Hepatic stellate cell (primary cell): ENCODE measurements around the gene CDON.

ENCODE experiments used
- DNase-seq: peaks from one replicate; pipeline ENCODE4 v3.0.0; 2011; ENCODE audit warnings: low spot score

Gene CDON

DNA sequence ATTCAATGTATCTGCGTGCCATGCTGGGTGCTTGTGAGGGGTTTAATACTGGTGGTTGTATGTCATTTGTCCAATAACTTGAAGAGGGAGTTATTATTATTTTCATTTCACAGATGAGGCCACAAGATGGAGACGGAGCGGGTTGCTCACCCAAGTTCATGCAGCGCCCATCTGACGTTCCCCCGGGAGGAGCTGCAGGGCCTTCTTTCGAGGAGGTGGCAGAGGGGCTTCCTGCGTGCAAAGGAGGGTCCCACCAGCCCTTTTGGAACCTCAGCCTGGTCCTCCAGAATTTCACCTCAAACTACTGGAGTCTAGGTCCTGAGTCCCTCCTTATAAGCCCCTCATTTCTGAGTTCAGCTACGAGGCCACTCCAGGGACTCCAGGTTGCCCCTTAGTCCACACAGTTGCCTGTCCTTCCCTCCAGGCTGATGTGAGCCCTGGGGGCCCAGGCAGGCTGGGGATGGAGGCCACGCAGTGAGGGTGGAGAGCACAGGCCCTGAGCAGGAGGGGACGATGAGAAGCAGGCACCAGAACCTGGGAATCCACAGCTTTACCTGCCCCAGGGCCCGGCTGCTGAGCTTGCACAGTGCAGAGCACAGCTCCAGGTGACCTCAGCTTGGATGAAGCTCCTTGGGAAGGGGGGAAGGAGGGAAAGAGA lies 119.8 kb downstream of the CDON start:
- DNase-seq: no peak

DNA sequence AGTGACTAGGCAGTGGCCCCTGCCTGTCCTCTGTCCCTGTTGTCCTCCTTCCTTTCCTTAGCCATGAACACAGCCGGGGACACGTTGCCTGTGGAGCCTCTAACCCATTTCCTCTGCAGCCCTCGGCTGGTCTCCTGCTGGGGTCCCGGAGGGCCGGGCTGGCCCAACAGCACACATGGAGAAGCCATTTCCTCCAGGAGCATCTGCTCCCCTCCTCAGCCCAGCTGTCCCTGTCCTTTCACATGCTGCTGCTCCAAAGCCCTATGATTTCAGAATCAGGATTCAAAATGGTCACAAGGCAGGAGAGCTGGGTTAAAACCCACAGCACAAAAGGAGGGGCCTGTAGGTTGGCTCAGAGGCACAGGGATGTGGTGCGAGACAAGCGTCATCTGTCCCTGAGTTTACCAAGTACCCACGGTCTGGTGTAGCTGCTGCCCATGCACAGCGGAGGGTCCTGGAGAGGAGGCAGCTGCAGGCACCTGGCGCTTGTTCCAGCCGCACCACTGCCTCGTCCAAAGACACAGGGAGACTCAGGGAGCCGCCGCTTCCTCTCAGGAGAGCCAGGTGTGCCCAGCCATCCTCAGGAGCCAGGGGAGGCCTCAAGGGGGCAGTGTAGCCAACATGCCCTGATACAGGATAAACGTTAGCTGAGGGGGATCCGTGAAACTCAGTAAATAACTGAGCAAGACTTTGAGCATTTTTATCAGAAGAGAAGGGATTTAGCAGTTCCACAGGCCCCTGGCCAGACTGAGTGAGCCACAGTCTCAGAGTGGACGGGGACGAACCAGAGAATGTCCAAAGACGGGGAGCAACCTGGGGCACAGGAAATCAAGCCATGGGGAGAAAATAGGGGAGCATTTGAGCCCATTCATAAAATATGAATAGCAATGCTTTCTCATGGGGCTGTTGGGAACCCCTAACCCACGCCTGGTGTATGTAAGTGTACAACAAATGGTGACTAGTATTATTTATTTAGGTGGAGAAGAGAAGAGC lies 120.8 kb downstream of the CDON start:
- DNase-seq: peak; percentile 34

DNA sequence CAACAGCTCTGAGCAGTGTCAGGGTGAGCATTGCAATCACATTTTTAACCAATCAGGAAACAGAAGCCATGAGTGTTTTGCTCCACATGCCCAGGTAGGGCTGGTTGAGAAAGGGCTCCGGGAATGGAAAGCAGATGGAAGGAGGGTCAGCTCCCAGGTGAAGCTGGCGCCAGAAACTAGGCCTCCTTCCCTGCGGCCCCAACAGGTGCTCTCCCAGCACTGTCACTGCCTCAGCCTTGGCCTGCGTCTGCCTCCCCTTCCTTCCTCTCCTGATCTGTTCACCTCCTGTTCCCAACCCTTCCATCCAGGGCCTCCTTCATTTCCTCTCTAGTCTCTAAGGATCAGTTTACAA lies 121.4 kb downstream of the CDON start:
- no peak for DNase-seq

DNA sequence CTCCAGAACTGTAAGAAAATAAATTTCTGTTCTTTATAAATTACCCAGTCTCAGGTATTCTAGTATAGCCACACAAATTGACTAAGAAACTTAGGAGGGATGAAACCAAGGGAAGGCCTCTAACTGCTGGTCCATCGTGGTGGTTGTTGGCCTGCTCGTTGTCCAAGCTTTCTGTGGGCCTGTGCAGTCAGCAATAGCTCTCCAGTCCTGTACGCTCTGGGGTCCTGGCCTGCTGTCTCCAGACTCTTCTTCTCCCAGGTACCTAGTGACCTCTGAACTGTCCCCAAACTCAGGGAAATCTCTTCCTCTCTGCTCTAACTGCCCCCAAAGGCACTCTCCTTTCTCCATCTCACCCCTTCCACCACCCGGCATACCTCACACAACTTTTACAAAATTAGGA lies 122.5 kb downstream of the CDON start:
- DNase-seq: no peak

DNA sequence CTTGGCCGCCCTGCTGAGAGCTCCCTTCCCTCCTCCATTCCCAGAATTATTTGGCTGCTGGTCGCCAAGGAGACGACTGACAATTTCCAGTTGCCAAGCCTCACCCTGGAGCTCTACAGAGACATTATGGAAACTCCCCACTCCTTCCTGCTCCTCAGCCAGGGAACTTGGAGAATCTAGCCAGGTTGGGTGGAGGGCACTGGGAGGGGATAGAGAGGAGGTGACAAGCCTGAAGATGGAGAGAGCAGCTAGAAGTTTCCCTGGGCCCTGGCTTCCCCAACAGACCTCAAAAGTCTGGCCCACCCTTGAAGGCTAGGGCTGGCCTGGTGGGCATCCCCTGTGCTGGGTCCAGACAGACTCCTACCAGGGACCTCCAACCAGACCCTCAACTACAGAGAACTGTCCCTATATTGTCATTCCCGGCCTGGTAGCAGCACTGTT lies 123.6 kb downstream of the CDON start:
- no peak for DNase-seq

DNA sequence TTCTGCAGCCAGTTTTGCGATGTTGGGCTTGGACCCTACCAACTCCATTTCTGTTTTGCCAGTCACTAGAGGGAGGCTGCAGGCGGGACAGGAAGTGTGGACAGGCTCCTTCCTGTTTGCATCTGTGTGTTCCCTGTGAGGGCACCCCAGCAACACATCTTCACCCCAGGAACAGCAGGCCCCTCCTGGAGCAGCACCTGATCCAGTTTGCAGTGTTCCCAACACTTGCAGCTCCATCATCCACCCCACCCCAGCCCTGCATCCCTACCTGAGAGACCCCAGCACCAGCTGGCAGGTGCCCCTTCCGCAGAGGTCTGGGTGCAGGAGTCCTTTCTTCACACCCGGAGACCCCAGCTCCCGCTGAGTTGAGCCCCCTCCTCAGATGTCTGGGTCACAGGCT lies 124.2 kb downstream of the CDON start:
- DNase-seq: no peak

DNA sequence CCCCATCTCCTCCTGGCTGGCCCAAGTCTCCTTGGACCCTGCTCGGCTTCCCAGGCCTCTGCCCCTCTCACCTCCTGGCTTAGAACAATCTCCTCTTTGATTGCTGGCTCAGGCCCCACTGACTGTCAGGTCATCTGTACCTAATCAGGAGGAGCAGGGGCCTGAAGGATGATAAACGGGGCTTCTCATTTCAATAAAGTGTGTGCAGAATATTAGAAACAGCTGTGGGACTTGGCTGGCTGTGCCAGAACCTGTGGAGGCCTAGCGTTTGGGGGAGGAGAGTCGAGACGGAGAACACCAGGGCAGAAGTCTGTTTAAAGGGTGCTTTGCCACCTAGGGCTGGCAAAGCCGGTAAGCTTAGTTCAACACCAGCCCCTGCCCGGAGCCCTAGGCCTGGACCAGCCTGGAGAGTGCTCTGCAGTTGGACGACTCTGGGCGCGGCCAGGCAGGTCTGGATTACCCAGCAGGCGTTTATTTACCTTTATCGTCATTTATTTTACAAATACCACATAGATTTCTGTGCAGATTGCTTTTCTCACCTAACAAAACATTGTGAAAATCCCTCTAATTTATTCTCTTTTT lies 127.0 kb downstream of the CDON start:
- DNase-seq: no peak

DNA sequence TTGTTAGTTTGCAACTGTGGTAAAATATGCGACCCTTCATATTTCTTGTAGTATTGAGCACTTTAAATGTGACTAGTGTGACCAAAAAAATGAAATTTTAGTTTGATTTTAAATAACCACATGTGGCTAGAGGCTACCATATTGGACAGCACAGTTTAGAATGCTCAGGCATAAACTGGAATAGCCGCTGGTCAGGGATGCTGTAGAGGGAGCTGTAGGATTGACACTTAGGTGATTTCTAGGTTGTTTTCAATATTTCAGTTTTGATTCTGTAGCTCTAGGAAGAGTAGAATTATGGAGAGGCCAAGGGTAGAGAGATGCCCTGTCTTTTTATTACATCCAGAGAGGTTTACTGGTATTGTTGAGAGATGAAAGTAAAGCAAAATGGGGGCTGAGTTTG lies 127.6 kb downstream of the CDON start:
- DNase-seq: no peak

DNA sequence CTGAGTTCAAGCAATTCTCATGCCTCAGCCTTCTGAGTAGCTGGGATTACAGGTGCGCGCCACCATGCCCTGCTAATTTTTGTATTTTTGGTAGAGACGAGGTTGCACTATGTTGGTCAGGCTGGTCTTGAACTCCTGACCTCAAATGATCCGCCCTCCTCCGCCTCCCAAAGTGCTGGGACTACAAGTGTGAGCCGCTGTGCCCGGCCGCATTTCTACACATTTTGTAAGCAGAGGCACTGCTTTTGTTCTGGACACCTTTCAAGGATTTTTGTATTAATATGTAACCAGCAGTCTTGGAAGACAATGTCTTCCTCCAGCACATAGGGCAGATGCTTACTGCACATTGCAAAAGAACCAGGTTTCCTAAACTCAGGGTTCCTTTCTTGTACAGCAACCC lies 128.2 kb downstream of the CDON start:
- DNase-seq: no peak

DNA sequence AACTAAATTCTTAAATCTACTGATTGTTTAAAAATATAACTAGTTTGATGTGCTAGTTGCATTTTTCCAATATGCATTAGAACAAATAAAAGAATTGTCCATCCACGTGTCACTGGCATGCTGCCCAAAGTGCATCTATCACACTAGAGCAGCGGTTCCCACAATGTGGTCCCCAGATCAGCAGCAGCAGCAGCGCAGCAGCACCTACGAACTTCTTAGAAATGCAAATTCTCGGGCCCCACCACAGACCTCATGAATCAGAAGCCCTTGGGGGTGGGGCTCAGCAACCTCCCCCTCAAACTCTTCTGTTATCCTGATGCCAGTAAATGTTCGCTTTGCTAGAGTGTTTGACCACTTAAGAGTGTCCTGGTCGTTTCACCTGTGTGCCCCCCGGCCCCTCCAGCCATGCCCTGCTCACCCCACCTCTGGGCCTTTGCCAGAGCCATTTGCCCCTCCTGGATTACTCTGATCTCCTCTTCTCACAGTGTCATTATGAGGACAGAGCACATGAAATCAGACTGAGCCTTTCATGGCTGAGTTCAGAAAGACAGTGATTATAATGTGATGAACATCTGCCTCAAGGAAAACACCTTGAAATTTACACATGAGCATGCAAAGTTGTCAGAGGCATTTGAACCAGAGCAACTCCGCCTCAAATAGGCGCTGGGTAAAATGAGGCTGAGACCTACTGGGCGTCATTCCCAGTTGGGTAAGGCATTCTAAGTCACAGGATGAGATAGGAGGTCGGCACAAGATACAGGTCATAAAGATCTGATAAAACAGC lies 129.4 kb downstream of the CDON start:
- DNase-seq: no peak

DNA sequence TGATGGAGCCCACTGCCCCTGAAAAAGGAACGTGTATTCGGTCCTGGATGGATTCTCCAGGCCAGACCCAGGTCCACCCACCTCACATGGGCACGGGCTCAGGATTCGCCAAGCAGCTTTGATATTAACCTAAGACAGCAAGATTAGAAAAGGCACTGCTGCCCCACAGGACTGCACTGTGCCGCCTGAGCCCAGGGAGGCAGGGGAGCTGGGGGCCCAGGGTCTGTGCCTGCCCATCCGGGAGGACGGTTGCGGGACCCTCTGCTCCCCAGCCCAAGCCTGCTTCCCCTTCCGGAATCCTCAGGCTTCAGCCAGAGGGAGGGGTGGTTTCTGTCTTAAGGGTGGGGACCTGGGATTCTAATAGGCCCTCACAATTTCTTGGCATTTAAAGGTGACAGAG lies 130.4 kb downstream of the CDON start:
- DNase-seq: no peak

DNA sequence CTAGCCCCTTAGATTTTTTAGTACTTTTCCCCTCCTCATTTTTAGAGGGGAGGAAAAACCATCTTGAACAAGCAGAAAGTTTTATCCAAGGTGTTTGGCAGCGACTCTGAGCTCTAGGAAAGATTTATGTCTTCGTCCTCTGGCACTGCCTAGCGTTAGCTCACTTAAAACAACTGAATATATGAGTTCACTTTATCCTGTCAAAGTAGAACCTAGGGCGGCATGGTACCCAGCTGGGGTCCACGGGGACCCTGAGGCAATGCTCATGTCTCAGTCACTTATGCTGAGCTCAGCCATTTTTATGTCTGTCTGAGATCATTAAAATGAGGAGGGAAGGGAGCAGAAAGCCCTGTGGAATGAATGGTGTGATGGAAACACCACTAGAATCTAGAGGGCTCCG lies 131.0 kb downstream of the CDON start:
- no peak for DNase-seq

DNA sequence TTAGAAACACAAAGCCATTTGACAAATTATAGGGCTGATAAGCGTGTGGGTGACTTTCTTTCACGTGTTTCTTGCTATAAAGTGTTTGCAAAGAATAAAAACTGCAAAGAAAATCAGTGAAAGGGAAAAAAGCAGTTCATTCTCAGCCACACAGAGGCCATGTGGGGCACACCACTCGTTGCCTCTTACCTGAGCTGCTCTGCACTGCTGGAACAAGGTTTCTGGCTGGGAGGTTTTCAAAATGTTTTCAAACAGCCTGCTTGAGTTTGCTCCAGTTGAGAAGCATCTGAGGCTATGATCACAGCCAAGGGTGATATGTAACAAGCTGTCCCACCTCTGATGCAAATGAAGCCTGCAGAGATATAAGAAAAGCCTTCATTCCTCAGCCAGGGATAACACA lies 131.6 kb downstream of the CDON start:
- no peak for DNase-seq

DNA sequence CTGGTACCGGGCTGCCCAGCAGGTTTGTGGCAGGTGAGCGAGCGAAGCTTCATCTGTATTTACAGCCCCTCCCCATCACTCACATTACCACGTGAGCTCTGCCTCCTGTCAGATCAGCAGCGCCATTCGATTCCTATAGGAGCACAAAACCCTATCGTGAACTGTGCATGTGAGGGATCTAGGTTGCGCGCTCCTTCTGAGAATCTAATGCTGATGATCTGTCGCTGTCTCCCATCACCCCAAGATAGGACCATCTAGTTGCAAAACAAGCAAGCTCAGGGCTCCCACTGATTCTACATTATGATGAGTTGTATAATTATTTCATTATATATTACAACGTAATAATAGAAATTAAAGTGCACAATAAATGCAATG lies 132.6 kb downstream of the CDON start:
- DNase-seq: no peak

DNA sequence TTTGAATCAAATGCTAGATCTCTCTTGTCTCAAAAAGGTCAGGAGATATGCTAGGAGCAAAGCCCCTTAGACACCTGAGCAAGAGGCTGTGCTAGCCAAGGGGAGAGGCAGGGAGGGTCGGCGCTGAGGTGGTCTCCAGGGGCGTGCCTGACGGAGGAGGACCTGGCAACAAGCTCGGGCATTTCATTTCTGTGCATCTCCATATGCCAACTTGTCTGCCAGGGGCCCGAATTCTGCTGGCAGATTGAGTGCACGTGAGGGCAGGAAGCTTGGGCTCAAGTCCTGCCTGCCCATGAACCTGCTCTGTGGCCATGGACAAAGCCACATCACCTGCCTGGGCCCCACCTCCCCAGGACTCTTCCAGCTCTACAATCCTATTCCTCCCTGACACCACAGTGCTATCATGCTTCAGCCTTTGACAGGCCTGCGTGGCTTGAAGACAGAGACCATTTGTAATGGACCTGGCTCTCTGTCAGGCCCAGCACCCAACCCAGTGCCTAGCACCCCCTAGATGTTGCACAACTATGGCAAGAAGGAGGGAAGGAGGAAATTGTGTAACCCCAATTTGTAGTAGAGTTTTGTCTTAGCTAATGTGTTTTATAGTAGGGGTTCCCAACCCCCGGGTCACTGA lies 133.1 kb downstream of the CDON start:
- DNase-seq: no peak

DNA sequence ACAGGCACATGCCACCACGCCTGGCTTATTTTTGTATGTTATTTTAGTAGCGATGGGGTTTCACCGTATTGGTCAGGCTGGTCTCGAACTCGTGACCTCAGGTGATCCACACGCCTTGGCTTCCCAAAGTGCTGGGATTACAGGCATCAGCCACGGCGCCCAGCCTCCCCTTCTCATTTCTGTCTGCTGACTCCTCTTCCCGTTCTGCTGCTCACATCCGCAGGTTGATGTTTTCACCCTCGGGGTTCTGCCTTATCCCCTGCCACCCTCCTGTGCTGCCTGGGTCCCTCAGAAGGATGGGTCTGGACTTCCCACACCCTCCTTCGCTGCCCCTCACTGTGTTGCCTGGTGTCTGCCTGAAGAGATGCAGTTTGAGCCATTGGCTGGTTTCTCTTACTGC lies 136.0 kb downstream of the CDON start:
- DNase-seq: no peak

DNA sequence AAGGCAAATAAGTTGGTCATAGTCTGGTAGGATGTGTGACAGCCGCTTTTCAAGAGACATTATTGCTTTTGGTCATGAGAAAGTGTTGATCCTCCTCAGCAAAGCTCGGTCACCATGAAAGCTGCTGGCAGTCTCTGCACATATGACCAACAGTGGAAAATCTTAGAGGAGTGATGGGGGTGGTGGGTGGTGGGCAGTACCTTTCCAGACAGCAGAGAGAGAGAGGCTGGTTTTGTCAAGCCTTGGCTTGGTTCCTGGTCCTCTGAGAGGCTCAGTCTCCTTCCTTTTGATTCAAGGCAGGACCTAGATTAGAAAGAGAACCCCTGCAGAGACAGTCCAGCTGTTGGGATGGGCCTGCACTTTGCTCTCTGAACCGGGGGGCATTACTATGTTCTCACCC lies 136.9 kb downstream of the CDON start:
- no peak for DNase-seq

DNA sequence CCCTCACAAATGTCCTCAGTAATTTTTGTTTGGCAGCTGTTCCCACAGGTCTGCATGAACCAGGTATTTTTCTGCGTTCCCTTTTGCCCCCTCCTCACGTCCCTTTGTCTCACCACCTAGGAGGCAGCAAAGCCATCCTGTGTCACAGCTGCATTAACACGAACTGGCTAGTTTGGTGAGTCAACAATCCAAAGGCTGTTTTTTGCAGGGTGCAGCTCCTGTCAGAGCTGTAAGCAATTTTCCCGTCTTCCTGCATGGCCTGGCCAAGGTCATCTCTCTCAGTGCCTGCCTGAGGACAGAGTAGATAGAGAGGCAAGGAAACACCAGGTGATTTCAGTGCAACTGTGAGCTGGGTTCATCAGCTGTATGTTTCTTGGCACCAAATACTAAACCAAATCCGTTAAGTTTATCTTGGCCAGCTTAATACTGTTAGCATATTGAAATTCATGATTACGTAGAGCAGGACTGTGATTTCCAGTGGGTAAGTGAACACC lies 137.4 kb downstream of the CDON start:
- DNase-seq: no peak

DNA sequence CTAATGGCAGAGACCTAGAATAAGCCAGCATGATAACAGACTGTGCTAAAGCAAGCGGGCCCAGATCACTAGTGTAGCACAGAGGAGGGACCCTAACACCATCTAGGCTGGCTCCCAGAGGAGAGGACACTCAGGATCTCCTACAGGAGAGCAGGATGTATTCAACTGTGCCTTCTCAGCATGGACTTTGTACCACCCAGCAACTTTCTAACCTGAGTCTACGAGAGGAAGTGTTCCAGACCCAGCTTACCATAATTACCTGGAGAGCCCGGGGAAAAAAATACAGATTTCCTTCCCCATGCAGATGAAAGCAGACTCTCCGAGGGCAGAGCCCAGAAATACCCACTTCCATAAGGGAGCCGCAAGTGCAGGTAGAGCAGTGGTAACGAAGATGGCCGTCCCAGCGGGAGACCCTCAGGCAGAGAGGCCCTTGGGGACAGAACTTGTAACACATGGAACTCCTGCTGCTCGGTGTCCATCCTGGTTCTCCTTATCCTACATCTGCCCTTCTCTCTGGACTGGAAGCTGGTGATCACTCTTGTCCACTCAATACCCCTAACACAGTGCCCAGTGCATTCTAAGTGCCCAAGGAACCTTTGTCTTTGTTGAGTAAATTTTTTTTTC lies 138.2 kb downstream of the CDON start:
- DNase-seq: no peak

DNA sequence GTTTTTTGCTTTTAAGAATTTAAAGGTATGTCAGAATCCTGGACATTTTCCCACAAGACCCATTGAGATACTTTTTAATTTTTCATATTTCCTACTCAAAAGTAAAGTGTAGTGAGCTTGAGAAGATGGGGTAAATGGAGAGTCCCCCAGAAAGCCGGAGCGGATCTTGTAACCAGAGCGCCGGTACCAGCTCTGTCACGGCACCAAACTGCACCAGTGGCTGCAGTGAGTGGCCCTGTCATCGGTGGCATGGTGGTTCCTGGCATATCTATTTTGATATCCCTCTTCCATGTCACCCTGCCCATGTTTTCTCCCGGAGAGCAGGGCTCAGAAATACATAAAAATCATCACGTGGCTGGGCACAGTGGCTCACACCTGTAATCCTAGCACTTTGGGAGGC lies 139.0 kb downstream of the CDON start:
- no peak for DNase-seq

DNA sequence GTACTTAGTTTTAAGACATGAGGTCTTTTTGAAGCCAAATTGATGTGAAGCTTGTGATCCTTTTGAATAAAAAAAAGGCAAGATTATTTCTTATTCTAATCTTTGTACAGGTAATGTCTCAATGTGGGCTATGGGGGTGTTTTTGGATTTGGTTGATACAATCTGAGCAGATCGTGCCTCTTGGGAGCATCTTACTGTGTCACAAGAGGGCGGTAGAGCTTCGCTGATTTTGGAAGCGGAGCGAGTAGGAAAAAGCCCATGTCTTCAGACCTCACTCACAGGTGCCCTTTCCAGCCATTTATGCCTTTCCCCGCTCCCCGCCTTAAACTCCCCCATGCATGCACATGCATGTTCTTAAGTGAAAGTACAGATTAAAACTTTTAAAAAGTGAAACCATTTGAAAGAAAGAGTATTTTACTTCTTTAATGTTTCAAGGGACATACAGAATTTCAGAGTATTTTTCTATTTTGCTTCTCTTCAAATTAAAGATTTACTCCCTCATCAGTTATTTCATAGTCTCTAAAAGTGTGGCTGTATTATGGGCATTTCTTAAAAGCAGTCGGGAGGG lies 139.6 kb downstream of the CDON start:
- peak; percentile 60 for DNase-seq
